ENCODE results near the gene DOK3.

The DOK3 gene

DNA sequence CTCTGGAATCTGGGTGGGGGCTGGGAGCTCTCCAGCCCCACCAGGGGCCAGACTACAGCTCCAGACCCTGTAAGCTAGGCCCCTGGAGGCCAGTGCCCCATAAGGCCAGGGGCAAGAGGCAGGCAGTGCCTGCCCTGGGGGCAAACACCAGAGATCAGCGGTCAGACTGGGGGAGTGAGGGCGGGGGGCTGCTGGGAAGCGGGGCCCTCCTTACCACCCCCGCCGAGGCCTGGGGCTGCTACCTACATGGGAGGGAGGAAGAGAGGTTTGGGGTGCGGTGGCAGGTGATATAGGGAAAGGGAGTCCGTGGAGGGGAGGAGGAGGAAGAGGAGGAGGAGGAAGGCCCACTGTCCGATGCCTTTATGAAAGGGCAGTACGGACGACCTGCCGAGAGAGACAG lies 50.3 kb downstream of the DOK3 start:
- TF ChIP-seq, protein P1, sequence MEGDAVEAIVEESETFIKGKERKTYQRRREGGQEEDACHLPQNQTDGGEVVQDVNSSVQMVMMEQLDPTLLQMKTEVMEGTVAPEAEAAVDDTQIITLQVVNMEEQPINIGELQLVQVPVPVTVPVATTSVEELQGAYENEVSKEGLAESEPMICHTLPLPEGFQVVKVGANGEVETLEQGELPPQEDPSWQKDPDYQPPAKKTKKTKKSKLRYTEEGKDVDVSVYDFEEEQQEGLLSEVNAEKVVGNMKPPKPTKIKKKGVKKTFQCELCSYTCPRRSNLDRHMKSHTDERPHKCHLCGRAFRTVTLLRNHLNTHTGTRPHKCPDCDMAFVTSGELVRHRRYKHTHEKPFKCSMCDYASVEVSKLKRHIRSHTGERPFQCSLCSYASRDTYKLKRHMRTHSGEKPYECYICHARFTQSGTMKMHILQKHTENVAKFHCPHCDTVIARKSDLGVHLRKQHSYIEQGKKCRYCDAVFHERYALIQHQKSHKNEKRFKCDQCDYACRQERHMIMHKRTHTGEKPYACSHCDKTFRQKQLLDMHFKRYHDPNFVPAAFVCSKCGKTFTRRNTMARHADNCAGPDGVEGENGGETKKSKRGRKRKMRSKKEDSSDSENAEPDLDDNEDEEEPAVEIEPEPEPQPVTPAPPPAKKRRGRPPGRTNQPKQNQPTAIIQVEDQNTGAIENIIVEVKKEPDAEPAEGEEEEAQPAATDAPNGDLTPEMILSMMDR (conservative IDR thresholded peaks at IDR 0.05; ENCODE audit: control insufficient read depth, insufficient read depth, low read depth, low read length) = no peak

DNA sequence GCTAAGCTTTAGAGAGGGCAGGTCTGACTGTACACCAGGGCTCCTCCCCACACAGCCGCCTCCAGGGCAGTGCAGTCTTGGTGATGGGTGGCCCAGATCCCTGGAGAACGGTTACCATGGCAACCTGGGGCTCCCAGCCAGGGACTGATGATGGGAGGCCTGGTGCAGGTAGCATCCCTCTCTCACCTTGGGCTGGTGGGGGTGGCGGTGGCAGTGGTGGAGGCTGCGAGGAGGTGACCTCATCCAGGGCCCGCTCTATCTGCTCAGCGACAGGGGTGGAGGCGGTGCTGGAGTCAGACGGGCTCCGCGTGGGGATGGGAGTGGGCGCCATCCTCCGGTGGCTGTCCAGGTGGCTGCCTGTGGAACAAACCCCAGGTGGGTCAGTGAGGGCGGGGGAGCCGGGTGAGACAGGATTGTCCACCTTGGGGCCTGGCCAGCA lies 50.7 kb downstream of the DOK3 start:
- peak; percentile 50 for DNase-seq (ENCODE audit: low read depth)
- TF ChIP-seq, protein P1 (conservative IDR thresholded peaks at IDR 0.05; ENCODE audit: control insufficient read depth, insufficient read depth, low read depth, low read length) = no peak
- H3K4me3 ChIP-seq (ENCODE audit: control insufficient read depth, low read depth, low read length) = no peak overlapping the region

More for the DNA sequence above, 50.3 kb downstream of the DOK3 start:
- no peak for DNase-seq (ENCODE audit: low read depth)
- H3K4me3 ChIP-seq (ENCODE audit: control insufficient read depth, low read depth, low read length) = no peak overlapping the region

DNA sequence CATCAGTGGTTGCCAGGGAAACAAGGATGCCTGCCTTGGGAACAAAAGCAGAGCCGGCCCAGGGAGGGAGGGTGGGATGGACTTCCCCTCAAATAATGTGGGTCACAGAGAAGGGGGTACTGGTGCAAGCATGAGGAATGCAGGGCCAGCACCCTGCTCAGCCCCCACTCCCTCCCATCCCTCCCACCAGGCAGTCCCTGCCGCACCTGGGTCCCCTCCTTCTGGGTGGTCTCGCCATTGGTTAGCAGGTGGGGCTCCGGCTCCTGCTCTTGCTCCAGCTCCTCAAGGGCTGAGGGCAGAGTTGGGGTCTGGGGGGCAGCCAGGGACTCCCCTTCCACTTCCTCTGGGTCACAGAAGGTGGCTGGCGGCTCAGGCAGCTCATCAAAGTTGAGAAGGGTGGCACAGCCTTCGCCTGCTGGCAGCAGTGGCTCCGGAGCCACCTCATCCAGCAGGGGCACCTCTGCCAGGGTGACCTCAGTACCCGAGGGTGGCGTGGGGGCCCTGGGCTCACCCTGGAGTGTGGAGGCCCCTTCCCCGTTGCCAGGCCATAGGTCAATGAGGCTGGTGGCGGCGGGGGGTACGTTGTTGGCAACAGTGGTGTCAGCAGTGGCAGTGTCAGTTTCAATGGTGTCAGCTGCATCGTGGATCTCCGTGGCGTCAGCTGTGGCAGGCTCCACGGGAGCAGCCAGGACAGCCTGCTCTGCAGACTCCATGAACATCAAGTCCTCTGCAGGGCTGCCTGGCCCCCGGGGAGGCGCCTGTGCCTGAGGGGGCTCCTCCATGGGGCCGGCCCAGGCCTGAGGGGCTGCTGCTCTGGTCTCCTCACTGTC lies 51.6 kb downstream of the DOK3 start:
- TF ChIP-seq, protein P1 (conservative IDR thresholded peaks at IDR 0.05; ENCODE audit: control insufficient read depth, insufficient read depth, low read depth, low read length) = no peak
- no peak for DNase-seq (ENCODE audit: low read depth)
- no peak overlapping the region for H3K4me3 ChIP-seq (ENCODE audit: control insufficient read depth, low read depth, low read length)

DNA sequence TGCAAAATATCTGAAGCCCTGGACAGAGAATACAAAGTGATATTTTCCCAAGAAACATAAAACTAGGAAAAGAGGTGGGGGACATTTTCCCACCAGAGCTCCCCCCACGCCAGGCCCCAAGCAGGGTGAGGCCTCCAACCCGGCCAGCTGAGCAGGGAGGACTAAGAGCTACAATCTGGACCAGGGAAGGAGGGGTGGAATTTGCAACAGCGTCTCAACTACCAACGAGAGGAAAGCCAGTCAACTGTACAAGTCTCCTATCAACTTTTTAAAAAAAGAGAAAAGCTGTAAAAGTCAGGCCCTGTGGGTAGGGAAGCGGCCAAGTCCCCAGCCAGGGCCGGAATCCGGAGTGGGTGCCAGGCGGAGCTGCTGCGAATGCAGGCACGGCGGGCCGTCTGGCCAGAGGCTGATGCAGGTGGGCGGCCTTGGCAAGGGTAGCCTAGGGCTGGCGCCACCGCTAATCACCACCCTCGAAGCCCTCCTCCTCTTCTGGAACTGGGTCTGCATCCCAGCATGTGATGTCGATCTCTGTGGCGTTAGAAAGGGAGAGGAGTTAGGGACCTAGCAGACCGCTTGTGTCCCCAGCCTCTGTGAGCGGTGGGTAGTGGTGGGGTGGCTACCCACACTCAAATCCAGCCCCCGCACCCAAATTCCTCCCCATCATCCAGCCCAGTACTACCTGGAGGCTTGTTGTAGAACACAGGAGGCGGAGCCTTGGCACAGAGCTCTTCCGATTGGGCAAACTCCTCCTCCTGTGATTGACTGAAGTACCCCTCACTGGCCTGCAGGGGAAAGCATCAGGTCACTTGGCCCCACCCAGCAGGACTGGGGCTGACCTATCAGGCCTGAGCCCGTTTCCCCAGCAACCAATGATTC lies 52.4 kb downstream of the DOK3 start:
- TF ChIP-seq, protein P1 (conservative IDR thresholded peaks at IDR 0.05; ENCODE audit: control insufficient read depth, insufficient read depth, low read depth, low read length) = peak; percentile 73
- DNase-seq (ENCODE audit: low read depth) = peak; percentile 98
- no peak overlapping the region for H3K4me3 ChIP-seq (ENCODE audit: control insufficient read depth, low read depth, low read length)

DNA sequence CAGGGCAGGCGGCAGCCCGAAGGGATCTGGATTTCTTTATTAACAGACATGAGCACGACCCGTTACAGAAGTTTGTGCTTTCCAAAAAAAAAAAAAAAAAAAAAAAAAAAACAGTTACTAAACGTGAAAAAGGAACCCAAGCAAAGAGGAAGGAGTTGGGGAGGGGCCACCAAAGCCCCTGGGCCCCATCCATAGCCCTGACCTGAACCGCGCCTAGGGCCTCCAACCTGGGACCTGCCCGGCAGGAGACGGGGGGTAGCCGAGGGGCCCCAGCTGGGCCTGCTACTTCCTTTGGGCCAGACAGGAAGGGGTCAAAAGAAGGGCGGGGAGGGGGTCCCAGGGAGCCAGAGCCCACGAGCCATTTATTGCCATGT lies 53.0 kb downstream of the DOK3 start:
- H3K4me3 ChIP-seq (ENCODE audit: control insufficient read depth, low read depth, low read length) = no peak overlapping the region
- TF ChIP-seq, protein P1 (conservative IDR thresholded peaks at IDR 0.05; ENCODE audit: control insufficient read depth, insufficient read depth, low read depth, low read length) = no peak
- DNase-seq (ENCODE audit: low read depth) = no peak

DNA sequence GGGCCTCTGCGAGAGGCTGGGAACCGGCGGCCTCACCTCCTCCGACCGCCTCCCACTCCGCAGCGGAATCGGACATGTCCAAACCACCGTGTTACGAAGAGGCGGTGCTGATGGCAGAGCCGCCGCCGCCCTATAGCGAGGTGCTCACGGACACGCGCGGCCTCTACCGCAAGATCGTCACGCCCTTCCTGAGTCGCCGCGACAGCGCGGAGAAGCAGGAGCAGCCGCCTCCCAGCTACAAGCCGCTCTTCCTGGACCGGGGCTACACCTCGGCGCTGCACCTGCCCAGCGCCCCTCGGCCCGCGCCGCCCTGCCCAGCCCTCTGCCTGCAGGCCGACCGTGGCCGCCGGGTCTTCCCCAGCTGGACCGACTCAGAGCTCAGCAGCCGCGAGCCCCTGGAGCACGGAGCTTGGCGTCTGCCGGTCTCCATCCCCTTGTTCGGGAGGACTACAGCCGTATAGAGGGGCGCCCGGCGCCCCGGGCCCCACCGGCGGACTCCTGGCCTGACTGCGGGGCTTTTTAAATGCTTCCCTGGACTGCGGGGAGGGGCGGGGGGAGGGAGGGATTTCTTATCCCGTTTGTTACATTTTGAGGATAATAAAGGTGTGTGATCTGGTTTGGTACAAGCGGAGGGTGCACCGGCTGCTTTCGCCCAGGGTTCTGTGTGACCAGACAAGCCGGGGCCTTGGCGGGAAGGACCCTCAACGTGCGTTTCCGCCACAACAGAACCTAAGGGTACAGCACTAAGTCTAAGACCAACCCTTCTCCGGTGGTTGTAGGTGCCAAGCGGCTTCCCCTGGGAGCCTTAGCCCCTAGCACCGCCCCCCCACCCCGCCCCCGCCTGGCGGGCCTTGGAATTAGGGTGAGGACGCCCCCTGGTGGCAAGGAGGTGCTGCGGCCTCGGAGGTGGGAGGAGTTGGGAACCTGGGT lies 53.7 kb downstream of the DOK3 start:
- H3K4me3 ChIP-seq (ENCODE audit: control insufficient read depth, low read depth, low read length) = peak overlapping the region; percentile 6
- peak; percentile 87 for DNase-seq (ENCODE audit: low read depth)
- TF ChIP-seq, protein P1 (conservative IDR thresholded peaks at IDR 0.05; ENCODE audit: control insufficient read depth, insufficient read depth, low read depth, low read length) = peak; percentile 79

Data from fibroblast of mammary gland (primary cell).